NCI-H226 (cell line): Measurements from ENCODE around the gene SMIM5.

Experiments
- DNase-seq: peaks from one replicate; pipeline ENCODE4 v3.0.0-alpha.2; 2015

SMIM5 gene

DNA sequence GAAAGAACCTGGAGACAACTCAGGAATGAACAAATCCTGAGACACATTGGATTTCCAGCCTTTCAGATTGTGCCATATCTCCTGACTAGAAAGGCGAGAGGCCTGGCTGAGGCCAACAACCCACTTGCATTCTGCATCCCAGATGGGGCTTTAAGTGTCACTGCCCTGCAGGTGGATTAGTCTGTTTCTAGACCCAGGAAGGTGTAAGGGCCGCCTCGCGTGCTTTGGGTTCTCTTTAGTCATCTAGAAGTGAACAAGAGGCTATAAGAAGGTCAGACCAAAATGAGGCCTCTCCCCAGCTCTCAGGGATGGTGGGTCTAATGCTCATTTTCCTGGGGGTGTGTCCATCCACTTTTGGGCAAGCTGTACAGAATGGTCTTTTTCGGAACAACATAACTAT, 38.8 kb downstream of the SMIM5 start:
- no peak for DNase-seq

DNA sequence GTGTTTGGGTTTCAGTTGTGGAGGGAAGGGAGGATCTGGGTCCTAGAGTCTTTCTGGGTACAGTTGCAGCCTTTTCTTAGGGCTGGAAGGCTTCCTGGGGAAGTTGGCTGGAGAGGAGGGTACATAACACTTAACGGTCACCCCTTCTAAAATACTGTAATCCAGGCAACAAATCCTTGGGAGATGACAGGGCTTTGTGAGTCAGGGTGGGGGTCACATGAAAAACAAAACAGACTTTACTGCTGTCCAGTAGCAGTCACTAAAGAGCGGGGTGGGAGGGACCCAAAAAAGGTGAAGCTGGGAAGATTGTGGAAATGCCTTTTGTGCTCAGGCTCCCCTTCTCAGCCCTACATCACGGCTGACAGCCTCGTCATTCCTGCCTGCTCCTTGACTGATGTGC, 40.3 kb downstream of the SMIM5 start:
- DNase-seq: no peak

DNA sequence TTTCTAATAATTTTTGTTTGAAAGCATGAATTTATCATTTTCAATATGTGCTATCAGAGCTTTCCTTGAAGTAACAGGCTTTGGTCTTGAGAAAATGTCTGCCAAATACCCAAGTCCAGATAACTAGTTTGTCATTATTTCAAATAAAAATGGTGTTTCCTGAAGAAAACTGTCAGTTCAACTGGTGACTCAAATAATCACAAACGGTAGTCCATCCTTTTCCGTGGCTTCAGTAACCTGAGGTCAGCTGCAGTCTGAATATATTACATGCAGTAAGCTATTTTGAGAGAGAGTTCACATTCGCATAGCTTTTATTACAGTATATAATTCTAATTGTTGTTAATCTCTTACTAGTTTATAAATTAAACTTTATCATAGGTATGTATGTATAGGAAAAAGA, 43.2 kb downstream of the SMIM5 start:
- DNase-seq: no peak

DNA sequence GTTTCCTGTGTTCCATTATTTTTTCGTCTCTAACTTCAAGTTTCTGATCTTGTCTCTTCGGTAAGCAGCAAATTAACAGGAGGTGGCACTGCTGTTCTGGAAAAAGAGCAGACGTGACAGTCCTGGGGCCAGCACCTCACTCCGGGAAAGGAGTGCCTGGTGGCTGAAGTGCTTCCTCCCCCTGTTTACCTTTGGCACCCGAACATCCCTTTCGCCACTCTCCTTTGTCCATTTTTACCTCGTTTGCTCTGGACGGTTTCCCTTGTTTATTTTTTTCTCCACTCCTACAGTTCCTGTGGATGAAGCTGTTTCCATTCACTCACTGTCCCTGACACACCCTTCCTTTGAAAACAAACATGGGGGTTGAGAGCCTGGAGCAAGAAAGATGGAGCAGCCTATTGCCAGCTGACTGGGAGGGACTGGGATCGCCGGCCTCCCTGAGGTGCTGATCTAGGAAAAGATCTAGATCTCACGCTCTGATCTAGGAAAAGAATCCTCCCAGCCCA, 46.5 kb downstream of the SMIM5 start:
- DNase-seq: peak; percentile 40

DNA sequence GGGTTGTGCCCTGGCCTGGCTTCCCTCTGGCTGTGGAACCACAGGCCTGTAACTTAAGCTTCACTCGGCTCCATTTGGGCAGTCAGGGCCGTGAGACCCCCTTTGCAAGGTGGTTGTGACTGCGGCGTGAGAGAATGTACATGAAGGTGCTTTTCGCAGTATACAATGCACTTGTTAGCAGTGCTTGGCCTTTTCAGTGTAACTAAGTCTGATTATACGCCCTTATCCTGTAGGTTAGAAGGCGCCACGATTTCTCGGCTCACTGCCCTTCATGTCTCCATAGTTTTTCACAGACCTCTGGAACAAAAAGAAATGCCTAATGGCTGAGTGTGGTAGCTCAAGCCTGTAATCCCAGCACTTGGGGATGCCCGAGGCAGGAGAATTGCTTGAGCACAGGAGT, 47.2 kb downstream of the SMIM5 start:
- DNase-seq: no peak

DNA sequence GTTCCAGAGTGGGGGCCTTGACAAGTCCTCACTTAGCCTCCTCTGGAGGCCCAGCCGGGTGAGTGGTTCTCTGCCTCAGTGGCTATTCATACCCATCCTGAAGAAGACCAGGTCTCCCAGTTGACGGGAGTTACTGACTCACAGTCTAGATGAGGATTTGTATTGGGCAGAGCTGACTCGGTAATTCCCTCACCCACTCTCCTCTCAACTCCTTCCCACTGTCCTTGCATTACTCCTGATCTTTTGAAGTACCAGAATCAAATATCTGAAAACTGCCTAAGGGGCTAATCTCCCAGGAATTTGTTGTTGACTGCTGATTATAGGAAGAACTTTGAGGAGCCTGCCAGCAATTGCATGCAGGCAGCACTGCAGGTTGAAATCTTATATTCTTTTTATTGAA, 48.1 kb downstream of the SMIM5 start:
- peak; percentile 79 for DNase-seq

DNA sequence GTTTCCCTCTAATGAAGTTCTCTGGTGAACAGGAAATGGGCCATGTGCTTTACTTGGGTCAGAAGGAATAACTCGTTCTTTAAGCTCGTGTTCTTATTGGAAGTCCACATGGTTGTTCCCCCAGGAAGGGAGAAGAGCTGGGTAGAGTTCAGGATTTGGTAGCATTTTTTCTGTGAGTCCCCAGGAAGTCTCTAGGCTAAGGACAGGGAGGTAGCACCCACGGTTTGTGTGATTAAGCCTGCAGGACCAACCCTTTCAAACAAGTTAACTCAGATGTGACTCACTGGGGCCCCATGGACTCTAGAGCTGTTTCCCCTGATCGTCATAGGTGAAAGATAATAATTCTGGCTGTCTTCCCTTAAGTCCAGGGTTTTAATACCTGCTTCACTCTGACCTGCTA, 50.3 kb downstream of the SMIM5 start:
- DNase-seq: peak; percentile 93

DNA sequence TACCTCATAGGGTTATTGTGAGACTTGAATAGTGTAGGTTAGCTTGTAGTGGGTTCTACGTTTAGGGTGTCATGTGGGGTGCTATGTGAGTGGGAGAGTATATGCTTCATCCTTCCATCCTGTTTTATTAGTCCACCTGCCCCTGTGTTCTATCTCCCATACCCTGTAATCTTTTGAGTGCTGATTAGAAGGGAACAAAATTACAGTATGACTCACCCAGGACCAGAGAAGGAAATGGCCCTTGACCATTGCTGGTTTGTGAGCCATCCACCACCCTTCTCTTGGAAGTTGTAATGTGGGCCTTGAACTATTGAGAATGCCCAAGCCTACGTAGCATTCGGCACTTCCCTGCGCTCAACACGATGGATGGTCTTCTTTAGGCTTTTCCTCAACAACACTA, 51.0 kb downstream of the SMIM5 start:
- DNase-seq: peak; percentile 79

DNA sequence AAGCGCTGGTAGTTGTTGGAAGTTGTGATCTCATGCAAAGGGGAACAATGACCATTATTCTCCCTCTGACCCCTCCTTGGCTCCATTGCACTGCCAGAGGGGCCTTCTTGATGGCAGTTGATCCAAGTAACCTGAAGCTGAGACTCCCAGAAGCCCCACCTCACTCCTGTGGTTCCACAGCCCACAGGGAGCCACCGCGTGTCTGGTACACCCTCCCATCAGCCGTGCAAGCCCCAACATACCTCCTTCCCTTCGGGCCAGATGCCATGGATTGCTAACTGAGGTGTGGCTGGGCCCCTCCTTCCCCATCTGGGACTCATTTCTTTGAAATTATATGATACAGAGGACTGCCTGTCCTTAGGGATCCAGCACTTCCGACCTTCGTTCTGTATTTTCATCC, 51.7 kb downstream of the SMIM5 start:
- peak; percentile 99 for DNase-seq

DNA sequence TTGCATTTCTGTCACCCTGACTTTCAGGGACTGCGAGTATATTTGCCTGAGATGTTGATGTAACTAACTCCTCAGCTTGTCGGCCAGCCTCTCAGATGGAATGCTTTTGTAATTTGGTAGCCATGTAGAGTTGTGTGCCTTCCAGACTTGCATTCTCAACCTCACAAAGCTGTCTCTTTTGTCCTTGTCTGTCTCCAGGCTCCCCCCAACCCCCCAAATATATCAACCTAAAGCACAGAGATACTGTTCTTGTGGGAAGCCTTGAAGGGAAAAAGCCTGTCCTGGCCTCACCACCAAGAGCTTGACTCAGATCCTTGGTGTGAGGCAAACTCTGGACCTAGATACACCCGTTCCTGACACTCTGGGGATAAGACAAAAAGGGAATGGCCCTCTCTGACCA, 52.3 kb downstream of the SMIM5 start:
- DNase-seq: peak; percentile 38

DNA sequence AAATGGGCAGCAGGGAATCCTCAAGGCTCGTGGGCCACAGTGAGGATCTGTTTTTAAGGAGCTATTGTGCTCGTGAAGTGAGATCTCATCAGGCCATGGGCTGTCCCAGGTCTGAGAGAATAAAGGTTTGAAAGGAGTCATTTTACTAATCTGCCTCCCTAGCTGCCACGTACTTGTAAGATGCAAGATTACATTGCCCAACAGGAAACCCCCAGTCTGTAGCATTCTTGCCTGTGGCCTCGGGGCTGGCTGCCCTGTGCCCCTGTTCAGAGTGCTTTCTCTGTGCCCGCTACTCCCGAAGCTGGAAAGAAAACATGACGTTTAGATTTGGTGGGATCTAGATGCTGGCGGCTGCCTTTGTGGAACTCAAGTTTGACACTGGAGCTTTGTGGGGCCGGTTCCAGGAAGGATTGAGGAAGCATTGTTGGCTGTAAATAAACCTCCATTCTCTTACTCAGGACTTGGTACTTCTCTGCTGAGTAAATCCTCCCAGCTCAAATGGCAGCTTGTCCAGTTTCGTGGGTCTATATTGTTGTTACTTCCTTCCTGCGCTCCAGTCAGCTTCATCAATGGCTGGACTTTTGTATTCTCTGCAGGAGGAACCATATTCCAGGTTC, 55.1 kb downstream of the SMIM5 start:
- DNase-seq: peak; percentile 61

DNA sequence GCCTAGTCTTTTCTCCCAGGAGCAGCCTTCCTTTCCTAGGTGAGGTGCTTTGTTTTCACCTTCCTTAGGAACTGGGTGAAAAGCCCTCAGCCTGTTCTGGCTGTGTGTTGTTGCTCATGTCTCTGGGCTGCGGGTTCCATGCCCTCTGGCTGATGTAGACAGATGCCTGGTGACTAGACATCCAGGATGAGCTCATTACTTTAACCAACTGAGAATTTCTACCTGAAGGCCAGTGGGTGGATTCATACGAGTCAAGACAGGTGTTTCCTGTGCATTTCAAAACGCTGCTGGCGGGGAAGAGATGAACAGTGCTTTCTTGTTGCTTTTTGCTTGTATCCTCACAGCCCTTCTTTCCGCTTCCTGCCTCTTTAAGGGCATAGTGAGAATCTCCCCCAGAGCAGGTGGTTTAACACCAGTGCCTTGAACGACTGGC, 56.2 kb downstream of the SMIM5 start:
- DNase-seq: peak; percentile 72
